ENCODE data around the gene SNCG.
"Not testable (repeated sequence)": the region's sequence is repeated elsewhere in the genome, so short reads cannot be mapped to it uniquely, and the experiment has no call there.

Gene SNCG

GRCh38 chr10:86952697-86953096 is 5.7 kb upstream of the SNCG start:
- not testable (repeated sequence) for H3K27me3 Mint-ChIP-seq, H3K27ac Mint-ChIP-seq, H3K4me3 Mint-ChIP-seq

GRCh38 chr10:86953747-86954680 is 4.4 kb upstream of the SNCG start:
- Mint-ChIP-seq H3K4me1 (no peaks in the 10 kb centered on the region), H3K36me3 (peaks cover 3% of the 10 kb centered on the region), H3K9me3 (peaks cover 6% of the 10 kb centered on the region), H3K27ac (no peak overlapping the region), H3K4me3 (no peak overlapping the region), H3K27me3 (peaks cover 2% of the 10 kb centered on the region)
- ATAC-seq (ENCODE audit: low read depth) (no peak), DNase-seq (ENCODE audit: low spot score in 2 of 2) (no peak)

More at GRCh38 chr10:86952697-86953096, 5.7 kb upstream of the SNCG start:
- H3K36me3 Mint-ChIP-seq; DNase-seq (ENCODE audit: low spot score in 2 of 2); ATAC-seq (ENCODE audit: low read depth); H3K9me3 Mint-ChIP-seq; H3K4me1 Mint-ChIP-seq: not testable (repeated sequence)

GRCh38 chr10:86954681-86955500 is 3.5 kb upstream of the SNCG start:
- H3K36me3 Mint-ChIP-seq, result peaks cover 3% of the 10 kb centered on the region
- H3K4me1 Mint-ChIP-seq, result no peaks in the 10 kb centered on the region
- H3K27me3 Mint-ChIP-seq, result peaks cover 2% of the 10 kb centered on the region
- H3K9me3 Mint-ChIP-seq, result peaks cover 6% of the 10 kb centered on the region
- no peak overlapping the region for H3K4me3 Mint-ChIP-seq
- no peak overlapping the region for H3K27ac Mint-ChIP-seq
- ATAC-seq (ENCODE audit: low read depth), result no peak
- no peak for DNase-seq (ENCODE audit: low spot score in 2 of 2)

- Mint-ChIP-seq H3K27ac (no peak overlapping the region), H3K4me1 (no peaks in the 10 kb centered on the region), H3K4me3 (no peak overlapping the region), H3K27me3 (peaks cover 4% of the 10 kb centered on the region), H3K9me3 (peaks cover 6% of the 10 kb centered on the region), H3K36me3 (peaks cover 3% of the 10 kb centered on the region)
- ATAC-seq (ENCODE audit: low read depth) (no peak), DNase-seq (ENCODE audit: low spot score in 2 of 2) (no peak)
These were observed 2.8 kb upstream of the SNCG start for GRCh38 chr10:86955501-86956194.

- H3K36me3 Mint-ChIP-seq, result peaks cover 3% of the 10 kb centered on the region
- ATAC-seq (ENCODE audit: low read depth), result no peak
- peaks cover 4% of the 10 kb centered on the region for H3K27me3 Mint-ChIP-seq
- no peak for DNase-seq (ENCODE audit: low spot score in 2 of 2)
- no peak overlapping the region for H3K4me3 Mint-ChIP-seq
- no peaks in the 10 kb centered on the region for H3K4me1 Mint-ChIP-seq
- no peak overlapping the region for H3K27ac Mint-ChIP-seq
- H3K9me3 Mint-ChIP-seq, result peaks cover 6% of the 10 kb centered on the region
These were observed 2.1 kb upstream of the SNCG start for GRCh38 chr10:86956195-86956847.

GRCh38 chr10:86956848-86957448 is 1.5 kb upstream of the SNCG start:
- H3K4me1 Mint-ChIP-seq, result no peaks in the 10 kb centered on the region
- no peak for DNase-seq (ENCODE audit: low spot score in 2 of 2)
- no peak overlapping the region for H3K27ac Mint-ChIP-seq
- no peak for ATAC-seq (ENCODE audit: low read depth)
- peaks cover 1% of the 10 kb centered on the region for H3K36me3 Mint-ChIP-seq
- H3K4me3 Mint-ChIP-seq, result no peak overlapping the region
- peaks cover 8% of the 10 kb centered on the region for H3K27me3 Mint-ChIP-seq
- peaks cover 4% of the 10 kb centered on the region for H3K9me3 Mint-ChIP-seq

- Mint-ChIP-seq H3K4me1 (no peaks in the 10 kb centered on the region), H3K4me3 (no peak within 1 kb of the TSS), H3K9me3 (peaks cover 2% of the 10 kb centered on the region), H3K27ac (no peak within 1 kb of the TSS), H3K36me3 (no peaks in the 10 kb centered on the region), H3K27me3 (peaks cover 8% of the 10 kb centered on the region)
- ATAC-seq (ENCODE audit: low read depth) (no peak), DNase-seq (ENCODE audit: low spot score in 2 of 2) (no peak)
These were observed 806 bp upstream of the SNCG start, which contains the start of gene MMRN2 for GRCh38 chr10:86957471-86958115. Gene MMRN2, minus strand, starts transcription at chr10:86957615. Its CDS starts 74 bp downstream, at chr10:86957541.

- Mint-ChIP-seq H3K36me3 (no peaks in the 10 kb centered on the region), H3K27me3 (peaks cover 8% of the 10 kb centered on the region), H3K27ac (no peak overlapping the region), H3K9me3 (no peaks in the 10 kb centered on the region), H3K4me1 (no peaks in the 10 kb centered on the region), H3K4me3 (no peak overlapping the region)
- ATAC-seq (ENCODE audit: low read depth) (no peak), DNase-seq (ENCODE audit: low spot score in 2 of 2) (no peak)
These were observed 720 bp downstream of the SNCG start for GRCh38 chr10:86958901-86959736.

GRCh38 chr10:86959737-86960002 is 1.3 kb downstream of the SNCG start:
- DNase-seq (ENCODE audit: low spot score in 2 of 2) (no peak), ATAC-seq (ENCODE audit: low read depth) (no peak)
- no peaks in the 10 kb centered on the region for H3K36me3 Mint-ChIP-seq
- H3K27ac Mint-ChIP-seq, result no peak overlapping the region
- H3K4me3 Mint-ChIP-seq, result no peak overlapping the region
- H3K27me3 Mint-ChIP-seq, result peaks cover 8% of the 10 kb centered on the region
- no peaks in the 10 kb centered on the region for H3K9me3 Mint-ChIP-seq
- no peaks in the 10 kb centered on the region for H3K4me1 Mint-ChIP-seq

GRCh38 chr10:86960003-86960862 is 1.8 kb downstream of the SNCG start:
- Mint-ChIP-seq H3K4me3 (no peak overlapping the region), H3K27ac (no peak overlapping the region), H3K4me1 (peaks cover 2% of the 10 kb centered on the region), H3K9me3 (no peaks in the 10 kb centered on the region), H3K36me3 (no peaks in the 10 kb centered on the region), H3K27me3 (peaks cover 8% of the 10 kb centered on the region)
- DNase-seq (ENCODE audit: low spot score in 2 of 2), result no peak
- ATAC-seq (ENCODE audit: low read depth), result peak; percentile 74

- peaks cover 8% of the 10 kb centered on the region for H3K27me3 Mint-ChIP-seq
- no peak overlapping the region for H3K4me3 Mint-ChIP-seq
- H3K9me3 Mint-ChIP-seq, result no peaks in the 10 kb centered on the region
- DNase-seq (ENCODE audit: low spot score in 2 of 2) (no peak), ATAC-seq (ENCODE audit: low read depth) (no peak)
- H3K27ac Mint-ChIP-seq, result no peak overlapping the region
- no peaks in the 10 kb centered on the region for H3K36me3 Mint-ChIP-seq
- peaks cover 8% of the 10 kb centered on the region for H3K4me1 Mint-ChIP-seq
These were observed 2.5 kb downstream of the SNCG start for GRCh38 chr10:86960863-86961434.
